ENCODE data around the gene NPHP4. TPM values are rescaled to one million over a fixed set of nuclear protein-coding genes. Genes with fewer than 3 reads are reported as not detected.
A peak's percentile ranks its signal among the peaks of the same experiment; 100 is the strongest.

The NPHP4 gene
- total RNA-seq, 1 donor, result 8.0 TPM

- Histone ChIP-seq H3K9me3 (ENCODE audit: low read depth, low read length) (no peaks in the 10 kb centered on the region), H3K36me3 (ENCODE audit: insufficient read depth, low read length) (no peaks in the 10 kb centered on the region), H3K79me2 (ENCODE audit: insufficient read depth, low read length) (no peaks in the 10 kb centered on the region), H3K4me3 (ENCODE audit: insufficient read depth, low read length) (no peak overlapping the region), H3K27ac (ENCODE audit: low read depth, low read length) (no peak overlapping the region), H3K27me3 (ENCODE audit: insufficient read depth, low read length) (no peaks in the 10 kb centered on the region), H2AFZ (ENCODE audit: low read length) (no peak overlapping the region), H3K4me2 (ENCODE audit: insufficient read depth, low read length) (no peak overlapping the region), H4K20me1 (ENCODE audit: insufficient read depth, low read length) (no peaks in the 10 kb centered on the region), H3K4me1 (ENCODE audit: insufficient read depth, low read length) (peaks cover 4% of the 10 kb centered on the region)
- DNase-seq (ENCODE audit: insufficient read length, low spot score, missing footprints), result no peak
- no peak for TF ChIP-seq CTCF (IDR thresholded peaks at IDR 0.05; ENCODE audit: extremely low read depth, low read depth, low read length)
These were observed 72.0 kb downstream of the NPHP4 start for GRCh38 chr1:5920201-5920600.

GRCh38 chr1:5918275-5918649 lies 74.0 kb downstream of the NPHP4 start:
- TF ChIP-seq CTCF (IDR thresholded peaks at IDR 0.05; ENCODE audit: extremely low read depth, low read depth, low read length), result no peak
- peaks cover 4% of the 10 kb centered on the region for H3K4me1 ChIP-seq (ENCODE audit: insufficient read depth, low read length)
- no peak overlapping the region for H3K4me3 ChIP-seq (ENCODE audit: insufficient read depth, low read length)
- no peaks in the 10 kb centered on the region for H3K9me3 ChIP-seq (ENCODE audit: low read depth, low read length)
- no peaks in the 10 kb centered on the region for H3K27me3 ChIP-seq (ENCODE audit: insufficient read depth, low read length)
- H3K36me3 ChIP-seq (ENCODE audit: insufficient read depth, low read length), result no peaks in the 10 kb centered on the region
- H3K4me2 ChIP-seq (ENCODE audit: insufficient read depth, low read length), result no peak overlapping the region
- H3K27ac ChIP-seq (ENCODE audit: low read depth, low read length), result no peak overlapping the region
- peaks cover 2% of the 10 kb centered on the region for H4K20me1 ChIP-seq (ENCODE audit: insufficient read depth, low read length)
- H3K79me2 ChIP-seq (ENCODE audit: insufficient read depth, low read length), result no peaks in the 10 kb centered on the region
- no peak overlapping the region for H2AFZ ChIP-seq (ENCODE audit: low read length)
- DNase-seq (ENCODE audit: insufficient read length, low spot score, missing footprints), result no peak

DNA sequence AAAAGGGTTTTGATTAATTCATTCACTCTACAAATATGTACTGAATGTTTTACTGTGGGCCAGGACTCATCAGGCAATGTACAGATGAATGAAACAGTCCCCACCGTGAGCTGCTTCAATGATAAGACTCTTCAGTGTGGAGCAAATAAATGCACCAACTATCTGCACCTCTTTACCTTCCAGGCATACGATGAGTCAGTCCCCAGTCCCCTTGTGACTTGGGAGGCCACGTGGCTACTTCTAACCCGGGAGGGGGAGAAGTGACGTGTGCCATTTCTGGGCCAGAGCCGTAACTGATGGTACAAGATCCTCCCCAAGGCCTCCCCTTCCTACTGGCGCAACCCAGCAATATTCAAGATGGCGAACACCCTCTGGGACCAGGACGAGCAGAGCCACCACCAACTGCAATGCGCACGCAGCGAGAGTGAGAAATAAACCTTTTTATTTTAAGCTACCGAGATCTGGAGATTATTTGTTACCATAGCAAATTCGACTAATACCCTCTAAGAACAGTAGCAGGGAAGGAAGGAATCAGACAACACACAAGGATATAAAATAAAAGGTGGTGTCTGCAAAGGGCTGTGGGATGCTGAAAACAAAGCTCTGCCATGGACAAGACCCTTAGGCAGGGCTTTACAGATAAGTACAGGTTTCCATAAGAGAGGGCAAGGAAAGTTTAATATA lies 74.5 kb downstream of the NPHP4 start:
- Histone ChIP-seq H3K79me2 (ENCODE audit: insufficient read depth, low read length) (no peaks in the 10 kb centered on the region), H3K27ac (ENCODE audit: low read depth, low read length) (no peak overlapping the region), H3K4me3 (ENCODE audit: insufficient read depth, low read length) (no peak overlapping the region), H3K9me3 (ENCODE audit: low read depth, low read length) (no peaks in the 10 kb centered on the region), H3K27me3 (ENCODE audit: insufficient read depth, low read length) (no peaks in the 10 kb centered on the region), H4K20me1 (ENCODE audit: insufficient read depth, low read length) (peaks cover 2% of the 10 kb centered on the region), H2AFZ (ENCODE audit: low read length) (no peak overlapping the region), H3K36me3 (ENCODE audit: insufficient read depth, low read length) (no peaks in the 10 kb centered on the region), H3K4me1 (ENCODE audit: insufficient read depth, low read length) (peaks cover 6% of the 10 kb centered on the region), H3K4me2 (ENCODE audit: insufficient read depth, low read length) (no peak overlapping the region)
- peak; percentile 59 for DNase-seq (ENCODE audit: insufficient read length, low spot score, missing footprints)
- no peak for TF ChIP-seq CTCF (IDR thresholded peaks at IDR 0.05; ENCODE audit: extremely low read depth, low read depth, low read length)

GRCh38 chr1:5917281-5917590 lies 75.0 kb downstream of the NPHP4 start:
- no peak overlapping the region for H2AFZ ChIP-seq (ENCODE audit: low read length)
- H4K20me1 ChIP-seq (ENCODE audit: insufficient read depth, low read length), result peaks cover 2% of the 10 kb centered on the region
- no peak overlapping the region for H3K4me2 ChIP-seq (ENCODE audit: insufficient read depth, low read length)
- no peak overlapping the region for H3K27ac ChIP-seq (ENCODE audit: low read depth, low read length)
- no peak overlapping the region for H3K4me3 ChIP-seq (ENCODE audit: insufficient read depth, low read length)
- H3K79me2 ChIP-seq (ENCODE audit: insufficient read depth, low read length), result no peaks in the 10 kb centered on the region
- H3K4me1 ChIP-seq (ENCODE audit: insufficient read depth, low read length), result peaks cover 6% of the 10 kb centered on the region
- no peaks in the 10 kb centered on the region for H3K27me3 ChIP-seq (ENCODE audit: insufficient read depth, low read length)
- no peak for TF ChIP-seq CTCF (IDR thresholded peaks at IDR 0.05; ENCODE audit: extremely low read depth, low read depth, low read length)
- no peaks in the 10 kb centered on the region for H3K9me3 ChIP-seq (ENCODE audit: low read depth, low read length)
- peak; percentile 13 for DNase-seq (ENCODE audit: insufficient read length, low spot score, missing footprints)
- H3K36me3 ChIP-seq (ENCODE audit: insufficient read depth, low read length), result no peaks in the 10 kb centered on the region
